NCI-H524 treated with DMSO at 0.1 percent for 48 hours (cell line): ENCODE data around the gene CARD16.
"Not testable (repeated sequence)": the region's sequence is repeated elsewhere in the genome, so short reads cannot be mapped to it uniquely, and the experiment has no call there.

Experiments used
- DNase-seq: peaks from one replicate; lab custom pipeline; 2025; lab: John Stamatoyannopoulos, UW

Gene CARD16

DNA sequence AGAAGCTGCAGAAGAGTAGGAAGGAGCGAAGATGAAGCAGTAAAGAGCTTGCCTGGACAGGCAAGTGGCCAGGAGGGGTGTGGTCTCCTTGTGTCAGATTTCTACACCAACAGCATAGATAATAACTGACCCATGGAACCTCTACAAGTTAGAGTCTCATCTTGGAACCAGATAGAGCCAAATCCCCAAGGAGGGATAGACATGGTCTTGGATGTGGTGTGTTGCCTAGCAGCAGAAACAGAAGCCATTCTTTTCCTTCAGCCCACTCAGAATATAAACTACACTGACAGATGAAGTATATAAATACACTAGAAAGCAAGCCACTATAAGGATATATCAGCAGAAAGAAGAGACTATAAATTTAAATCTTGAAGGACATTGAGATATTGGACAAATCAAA, 4.3 kb upstream of the CARD16 start:
- DNase-seq = no peak

DNA sequence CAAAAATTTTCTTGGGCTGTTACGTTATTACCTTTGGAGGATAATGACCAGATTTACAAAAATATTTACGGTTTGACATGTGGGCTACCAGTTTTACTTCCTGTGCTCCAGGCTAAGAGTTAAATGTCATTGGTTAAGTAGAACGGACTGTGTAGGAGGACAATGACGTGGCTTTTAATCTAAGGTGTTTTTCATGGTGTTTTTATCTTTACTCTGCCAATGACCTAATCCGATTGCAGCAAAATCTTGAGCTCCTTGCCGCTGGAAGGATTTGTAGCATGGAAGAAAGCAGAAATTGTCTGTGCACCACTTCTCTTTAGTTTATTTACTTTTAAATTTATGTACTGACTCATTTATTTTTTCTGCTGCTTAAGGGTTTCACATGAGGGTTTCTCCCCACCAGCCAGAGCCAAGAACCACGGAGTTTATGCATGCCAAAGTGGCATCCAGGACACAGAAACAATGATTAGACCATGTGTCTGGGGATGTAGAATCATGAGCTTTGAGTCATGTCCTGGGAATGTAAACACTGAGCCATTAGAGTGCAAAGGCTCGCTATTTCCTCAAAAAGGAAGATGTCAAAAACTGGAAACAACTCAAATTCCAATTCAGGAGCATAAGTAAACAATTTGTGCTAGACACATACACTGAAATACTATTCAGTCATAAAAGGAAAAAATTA, 1.9 kb upstream of the CARD16 start:
- DNase-seq = no peak

DNA sequence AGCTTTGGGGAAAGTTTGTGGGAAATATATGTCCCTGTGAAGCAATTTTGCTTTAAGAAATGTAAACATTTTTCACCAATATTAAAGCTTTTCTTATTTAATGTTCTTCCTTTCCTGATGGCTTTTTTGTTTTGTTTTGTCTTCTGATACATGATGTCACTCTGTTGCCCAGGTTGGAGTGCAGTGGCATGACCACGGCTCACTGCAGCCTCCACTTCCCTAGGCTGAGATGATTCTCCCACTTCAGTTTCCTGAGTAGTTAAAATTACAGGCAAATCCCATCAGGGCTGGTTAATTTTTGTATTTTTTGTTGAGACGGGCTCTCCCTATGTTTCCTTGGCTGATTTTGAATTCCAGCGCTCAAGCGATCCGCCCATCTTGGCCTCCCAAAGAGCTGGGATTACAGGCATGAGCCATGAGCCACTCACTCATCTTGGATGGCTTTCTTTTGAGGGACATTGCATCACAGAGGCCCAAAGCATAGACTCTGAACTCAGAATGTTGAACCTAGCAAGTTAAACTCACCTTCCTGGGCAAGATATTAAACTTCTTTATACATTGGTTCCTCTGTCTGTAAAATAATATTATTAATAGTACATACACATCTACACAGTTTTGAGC, 651 bp upstream of the CARD16 start:
- DNase-seq = no peak

- DNase-seq = no peak
These were observed 3.0 kb downstream of the CARD16 start for GRCh38 chr11:105042178-105042577.

DNA sequence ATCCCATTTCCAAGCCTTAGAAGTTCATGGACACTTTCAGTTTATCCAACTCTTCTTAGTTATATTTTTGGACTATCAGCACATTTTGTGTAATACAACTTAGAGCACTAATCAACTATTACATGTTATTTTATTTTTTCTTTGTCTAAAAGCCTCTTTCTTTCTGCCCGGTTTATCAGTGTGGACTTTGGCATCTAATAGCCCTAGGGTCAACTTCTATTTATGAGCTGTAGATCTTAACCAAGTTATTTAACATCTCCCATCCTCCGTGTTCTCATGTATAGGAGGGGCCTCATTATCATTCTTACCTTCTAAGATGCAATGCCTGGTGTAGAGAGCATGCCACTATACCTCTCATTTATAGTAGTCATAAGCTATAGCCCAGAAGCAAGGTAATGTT, 4.4 kb downstream of the CARD16 start:
- DNase-seq = no peak

DNA sequence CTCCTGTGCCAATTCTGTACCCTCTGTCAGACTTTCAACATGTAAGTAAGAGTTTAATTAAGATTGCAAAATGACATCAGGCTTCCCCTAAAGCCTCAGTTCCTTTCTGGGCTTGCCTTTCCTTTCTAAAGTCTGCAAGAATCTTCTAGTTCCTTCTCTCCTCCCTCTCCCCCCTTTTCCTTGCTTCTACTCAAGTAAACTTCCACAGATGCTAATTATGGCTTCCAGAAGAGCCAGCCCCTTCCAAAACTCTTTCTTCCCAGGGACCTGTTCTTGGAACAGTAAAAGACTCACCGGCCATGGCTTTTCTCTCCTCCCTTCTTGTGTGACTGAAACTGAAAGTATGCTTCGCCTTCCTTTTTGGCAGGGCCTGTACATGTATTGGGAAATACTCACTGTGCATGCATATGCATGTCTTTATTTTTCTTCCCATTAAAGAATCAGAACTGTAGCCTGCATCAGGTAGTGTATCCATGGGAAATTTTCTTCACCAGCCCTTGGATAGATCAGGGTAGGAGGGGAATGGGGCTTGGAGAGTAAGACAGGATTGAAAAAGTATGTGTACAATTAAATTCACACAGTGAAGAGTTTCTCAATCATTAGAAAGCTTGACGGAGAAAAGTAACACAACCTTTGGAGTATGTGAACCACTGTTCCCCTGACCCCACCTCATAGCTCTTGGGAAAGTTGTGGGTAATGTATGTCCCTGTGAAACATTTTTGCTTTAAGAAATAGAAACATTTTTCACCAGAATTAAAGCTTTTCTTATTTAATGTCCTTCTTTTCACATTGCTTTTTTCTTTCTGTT, 10.1 kb downstream of the CARD16 start, which contains the start of gene CASP1:
TSS of gene CASP1 (minus strand) at position 332 of the 808 bp plus-strand sequence. CDS start at position 301, 31 bp downstream.
- DNase-seq = no peak

GRCh38 chr11:105034388-105034787, 10.7 kb downstream of the CARD16 start:
- not testable (repeated sequence) for DNase-seq

- no peak for DNase-seq
These were observed 11.4 kb downstream of the CARD16 start for GRCh38 chr11:105033781-105034180.

GRCh38 chr11:105033343-105033742, 11.8 kb downstream of the CARD16 start:
- no peak for DNase-seq

DNA sequence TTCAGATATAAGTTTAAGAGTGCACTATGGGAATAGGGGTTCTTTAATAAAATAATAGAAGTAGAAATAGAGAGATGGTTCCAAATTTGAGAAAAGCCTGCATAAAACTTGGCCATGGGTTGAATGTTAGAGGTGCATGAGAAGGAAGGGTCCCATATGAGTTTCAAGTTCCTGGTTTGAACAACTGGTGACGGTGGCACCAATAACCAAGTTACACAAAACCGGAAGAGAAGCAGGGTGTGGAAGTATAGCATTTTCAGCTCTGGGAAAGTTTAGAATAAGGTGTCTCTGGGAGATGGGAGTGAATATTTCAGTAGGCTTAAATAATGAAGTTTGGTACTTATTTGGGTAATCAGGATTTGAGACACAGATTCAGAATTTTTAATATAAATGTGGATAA, 12.6 kb downstream of the CARD16 start:
- no peak for DNase-seq

DNA sequence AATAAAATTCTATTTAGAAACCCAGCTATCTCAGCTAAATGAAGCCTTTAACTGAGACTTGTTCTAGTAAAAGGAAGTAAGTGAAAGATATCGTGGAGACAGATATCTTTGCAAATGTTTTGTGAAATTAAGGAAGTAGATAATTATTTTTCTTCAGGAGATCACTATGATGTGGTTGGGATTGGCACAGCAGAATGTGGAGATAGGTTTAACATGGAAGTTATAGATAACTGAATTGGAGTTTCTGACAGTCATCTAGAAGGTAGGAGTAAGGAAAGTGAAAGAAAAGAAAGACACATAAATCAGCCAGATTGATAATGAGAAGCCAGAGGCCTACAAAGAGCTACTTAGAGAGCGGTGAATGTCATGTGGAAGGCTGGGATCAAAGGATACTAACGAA, 17.5 kb downstream of the CARD16 start:
- no peak for DNase-seq

- no peak for DNase-seq
These were observed 20.7 kb downstream of the CARD16 start for GRCh38 chr11:105024394-105024793.

DNA sequence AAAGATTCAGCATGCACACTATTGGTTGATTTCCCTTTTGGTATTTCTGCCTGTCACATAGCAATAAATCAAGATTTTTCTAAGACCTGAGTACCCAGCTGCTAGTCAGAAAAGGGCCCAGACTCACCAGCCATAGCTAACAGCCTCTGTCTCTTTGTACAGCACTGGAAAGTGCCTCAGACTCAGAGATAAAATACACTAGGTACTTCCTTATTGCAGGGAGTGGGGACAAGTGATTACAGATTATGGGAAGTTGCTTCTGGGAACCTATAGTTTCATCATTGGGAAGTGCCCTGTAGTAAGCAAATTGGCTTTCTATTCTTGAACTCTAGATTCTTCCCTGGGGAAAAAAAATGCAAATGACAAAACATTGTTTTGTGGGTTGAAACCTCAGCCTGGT, 22.1 kb downstream of the CARD16 start, which contains the start of gene CASP5:
TSS of gene CASP5 (minus strand) at position 166 of the 400 bp plus-strand sequence. CDS start at position 134, 32 bp downstream.
- no peak for DNase-seq

GRCh38 chr11:105022527-105022926, 22.6 kb downstream of the CARD16 start:
- no peak for DNase-seq

DNA sequence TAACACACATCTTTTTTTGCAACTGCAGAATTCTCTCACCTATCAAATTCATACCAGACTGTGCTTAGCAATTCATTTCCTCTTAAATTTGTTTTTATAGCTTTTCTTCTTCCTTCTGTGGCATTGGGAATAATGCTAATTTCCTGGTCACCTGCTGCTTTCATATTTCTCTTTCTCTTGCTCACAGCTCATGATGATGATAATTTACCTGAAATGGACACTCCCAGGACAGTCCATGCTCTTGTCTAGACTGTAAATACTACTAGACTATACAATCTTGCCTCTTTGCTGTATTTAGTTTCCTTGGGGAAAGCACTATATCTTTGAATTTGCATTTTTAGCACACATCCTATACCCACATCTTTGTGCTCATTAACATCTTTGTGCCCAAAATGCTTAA, 37.7 kb downstream of the CARD16 start:
- no peak for DNase-seq

DNA sequence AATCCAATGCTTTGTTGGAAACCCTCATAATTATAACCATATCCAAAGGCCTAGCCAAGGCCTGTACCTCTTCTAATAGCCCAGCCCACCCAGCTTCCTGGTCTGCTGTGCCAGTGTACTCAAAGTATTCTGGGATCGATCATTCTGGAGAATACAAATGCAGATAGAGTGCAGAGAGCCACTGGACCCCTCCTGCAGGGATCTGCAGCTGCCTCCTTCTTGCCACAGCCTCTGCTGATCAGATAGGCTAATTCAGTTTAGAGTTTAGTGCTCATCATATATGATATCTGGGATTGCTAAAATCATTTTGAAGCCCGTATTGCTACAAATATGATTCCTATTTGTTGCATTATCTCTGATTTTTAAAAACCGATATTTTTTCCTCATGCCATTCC, 39.7 kb downstream of the CARD16 start:
- DNase-seq = no peak

DNA sequence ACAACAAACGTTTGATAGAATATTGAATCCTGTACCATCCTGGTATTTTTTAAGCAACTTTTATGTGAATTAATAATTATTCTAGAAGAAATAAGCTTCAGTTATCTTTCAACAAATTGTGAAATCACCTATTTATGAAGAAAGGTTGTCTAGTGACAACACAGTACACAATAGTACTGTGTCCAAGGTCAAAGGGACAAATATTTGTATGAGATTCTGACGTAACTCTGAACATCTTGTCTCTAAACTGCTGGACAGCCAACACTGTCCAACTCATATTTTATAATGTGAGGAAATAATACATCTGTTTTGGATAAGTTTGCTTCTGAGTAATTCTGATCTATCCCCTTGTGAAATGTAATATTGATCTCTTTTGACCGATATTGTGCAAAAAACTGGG, 41.1 kb downstream of the CARD16 start:
- no peak for DNase-seq

DNA sequence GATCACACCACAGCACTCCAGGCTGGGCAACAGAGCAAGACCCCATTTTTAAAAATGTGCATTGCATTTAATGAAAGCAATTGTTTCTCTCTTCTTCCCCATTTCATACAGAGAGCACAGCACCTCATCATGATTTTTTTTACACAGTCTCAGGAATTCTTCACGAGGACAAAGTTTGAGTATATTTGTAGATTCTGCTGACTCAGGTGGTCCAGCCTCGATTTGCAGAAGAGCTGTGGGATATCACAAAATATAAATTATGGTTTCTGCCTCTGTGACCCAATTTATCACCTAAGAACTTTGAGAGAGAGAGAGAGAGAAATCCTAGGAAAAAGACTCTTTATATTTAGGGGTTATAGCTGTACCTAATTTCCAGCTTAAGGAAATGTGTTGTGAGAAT, 42.0 kb downstream of the CARD16 start:
- DNase-seq = no peak

- no peak for DNase-seq
These were observed 44.3 kb downstream of the CARD16 start for GRCh38 chr11:105000797-105001196.

- no peak for DNase-seq
These were observed 45.0 kb downstream of the CARD16 start for GRCh38 chr11:105000167-105000566.

DNA sequence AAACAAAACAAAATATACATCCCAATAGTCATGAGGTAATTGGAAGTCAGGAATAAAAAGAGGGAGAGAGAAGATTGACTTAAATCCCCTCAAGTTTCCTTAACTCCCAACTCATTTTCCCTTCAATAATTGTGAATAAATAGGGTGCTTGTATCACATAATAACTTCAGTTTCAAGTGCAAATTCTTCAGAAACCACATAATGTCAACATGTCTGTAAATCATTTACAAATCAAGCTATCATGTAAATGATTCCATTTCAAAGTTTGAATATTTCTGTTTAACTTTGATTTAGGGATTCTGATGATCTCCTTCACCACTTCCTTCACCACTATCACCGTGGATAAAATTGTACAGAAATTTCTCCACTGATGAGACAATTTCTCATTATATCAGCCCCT, 45.4 kb downstream of the CARD16 start:
- no peak for DNase-seq

DNA sequence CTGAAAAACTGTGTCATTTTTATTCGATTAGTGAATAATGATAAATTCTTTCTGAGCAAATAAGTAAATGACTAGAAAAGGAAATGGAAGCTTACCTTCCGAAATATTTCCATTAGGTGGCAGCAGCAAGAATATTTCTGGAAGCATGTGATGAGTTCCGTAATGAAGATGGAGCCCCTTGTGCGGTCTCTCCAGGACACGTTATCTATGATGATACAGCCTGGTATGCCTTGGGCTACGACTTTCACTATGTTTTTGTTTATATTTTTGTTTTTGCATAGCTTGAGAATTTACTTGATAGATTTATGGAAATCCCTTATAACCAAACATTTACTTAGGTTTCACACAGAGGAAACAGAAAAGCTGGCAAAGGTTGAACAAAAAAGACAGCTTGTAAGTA, 47.8 kb downstream of the CARD16 start:
- no peak for DNase-seq

DNA sequence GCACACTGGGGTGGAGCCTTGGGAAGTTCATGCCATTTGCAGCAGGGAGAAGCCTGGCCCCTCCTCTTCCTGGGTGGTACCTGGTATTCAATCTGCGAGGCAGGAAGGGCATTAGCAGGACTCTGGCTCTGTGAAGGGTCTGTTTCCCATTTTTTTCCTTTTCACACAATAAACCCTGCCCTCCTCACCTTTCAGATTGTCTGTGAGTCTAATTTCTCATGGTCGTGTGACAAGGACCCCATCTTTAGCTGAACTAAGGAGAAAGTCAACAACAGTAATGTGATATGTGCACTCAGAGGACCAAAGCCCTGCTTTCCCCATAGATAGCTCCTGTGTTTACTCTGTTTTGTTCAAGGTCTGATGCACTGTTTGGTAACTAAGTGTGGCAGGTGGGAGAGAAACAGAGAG, 50.1 kb downstream of the CARD16 start:
- no peak for DNase-seq
